OCI-LY7 (cell line): ENCODE data around the gene MAX.

Experiments
- EZH2phosphoT487 ChIP-seq: fragments of 200-600 bp; sonication (generic); IDR thresholded peaks from 2 replicates; pipeline ENCODE4 v1.6.1; 2018; ENCODE audit warnings: low read depth, borderline replicate concordance, mild to moderate bottlenecking, mixed run types, antibody characterized with exemption, low read length, moderate library complexity, mixed read lengths
- TF ChIP-seq, protein P1 (sequence below): fragments of 200-600 bp; sonication (generic); conservative IDR thresholded peaks from 2 replicates; pipeline ENCODE4 v1.5.1; 2014; ENCODE audit warnings: mild to moderate bottlenecking, antibody characterized with exemption, low read length, moderate library complexity, mixed read lengths

DNA sequence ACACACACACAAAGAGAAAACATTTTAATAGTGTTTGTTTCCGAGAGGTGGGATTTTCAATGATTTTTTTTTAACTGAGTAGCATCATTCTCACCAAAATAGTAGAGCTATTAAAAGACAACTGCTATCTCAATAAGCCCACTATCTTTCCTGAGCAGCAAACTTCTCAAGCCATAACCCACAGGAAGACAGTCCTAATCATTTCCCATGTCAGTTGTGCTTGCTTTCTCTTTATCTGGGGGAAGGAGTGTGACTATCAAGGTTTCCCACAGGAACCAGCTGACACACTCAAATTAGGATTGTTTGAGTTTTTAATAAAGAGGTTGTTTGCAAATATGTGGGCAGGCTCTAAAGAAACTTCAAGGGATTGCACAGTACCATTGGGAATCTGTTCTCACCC is 4.9 kb upstream of the MAX start:
- TF ChIP-seq, protein P1, sequence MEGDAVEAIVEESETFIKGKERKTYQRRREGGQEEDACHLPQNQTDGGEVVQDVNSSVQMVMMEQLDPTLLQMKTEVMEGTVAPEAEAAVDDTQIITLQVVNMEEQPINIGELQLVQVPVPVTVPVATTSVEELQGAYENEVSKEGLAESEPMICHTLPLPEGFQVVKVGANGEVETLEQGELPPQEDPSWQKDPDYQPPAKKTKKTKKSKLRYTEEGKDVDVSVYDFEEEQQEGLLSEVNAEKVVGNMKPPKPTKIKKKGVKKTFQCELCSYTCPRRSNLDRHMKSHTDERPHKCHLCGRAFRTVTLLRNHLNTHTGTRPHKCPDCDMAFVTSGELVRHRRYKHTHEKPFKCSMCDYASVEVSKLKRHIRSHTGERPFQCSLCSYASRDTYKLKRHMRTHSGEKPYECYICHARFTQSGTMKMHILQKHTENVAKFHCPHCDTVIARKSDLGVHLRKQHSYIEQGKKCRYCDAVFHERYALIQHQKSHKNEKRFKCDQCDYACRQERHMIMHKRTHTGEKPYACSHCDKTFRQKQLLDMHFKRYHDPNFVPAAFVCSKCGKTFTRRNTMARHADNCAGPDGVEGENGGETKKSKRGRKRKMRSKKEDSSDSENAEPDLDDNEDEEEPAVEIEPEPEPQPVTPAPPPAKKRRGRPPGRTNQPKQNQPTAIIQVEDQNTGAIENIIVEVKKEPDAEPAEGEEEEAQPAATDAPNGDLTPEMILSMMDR: no peak
- TF ChIP-seq EZH2phosphoT487: no peak
